Neutrophil (primary cell): ENCODE results near the gene C1QTNF1.

Source experiments
- H3K27ac ChIP-seq: fragments of 200-600 bp; sonication (generic); 2 replicates; pipeline ENCODE4 v1.5.1; 2016; ENCODE audit warnings: mild to moderate bottlenecking, moderate library complexity
- H3K27me3 ChIP-seq: fragments of 200-600 bp; sonication (generic); 2 replicates; pipeline ENCODE4 v1.6.0; 2016; ENCODE audit warnings: mild to moderate bottlenecking
- H3K36me3 ChIP-seq: fragments of 200-600 bp; sonication (generic); 2 replicates; pipeline ENCODE4 v1.5.1; 2017
- H3K4me1 ChIP-seq, 2 experiments: fragments of 200-600 bp in 1 of 2; sonication (generic) in 1 of 2; 1 replicate in 1 of 2; 2 replicates in 1 of 2; pipeline versions ENCODE4 v1.5.1 to v1.6.1; 2013 to 2016; ENCODE audit warnings: low read depth in 1 of 2, low read length in 1 of 2, mild to moderate bottlenecking in 1 of 2, moderate library complexity in 1 of 2; ENCODE audit not compliant: control insufficient read depth in 1 of 2, insufficient read depth in 1 of 2
- H3K4me3 ChIP-seq, 2 experiments: fragments of 200-600 bp in 1 of 2; sonication (generic) in 1 of 2; 1 replicate in 1 of 2; 2 replicates in 1 of 2; pipeline ENCODE4 v1.5.1; 2013 to 2016; ENCODE audit warnings: low read depth in 1 of 2, low read length in 1 of 2, mild to moderate bottlenecking in 1 of 2, moderate library complexity in 1 of 2
- H3K9me3 ChIP-seq: fragments of 200-600 bp; sonication (generic); 2 replicates; pipeline ENCODE4 v1.5.1; 2016
- CTCF ChIP-seq: fragments of 200-600 bp; sonication (generic); IDR thresholded peaks from 2 replicates; pipeline ENCODE4 v1.5.1; 2016; ENCODE audit warnings: antibody characterized with exemption

C1QTNF1 gene

GRCh38 chr17:79042421-79043190, 18.6 kb downstream of the C1QTNF1 start:
- H3K36me3 ChIP-seq, result no peaks in the 10 kb centered on the region
- no peak overlapping the region for H3K27ac ChIP-seq
- TF ChIP-seq CTCF, result peak; percentile 86

GRCh38 chr17:79043191-79043930, 19.4 kb downstream of the C1QTNF1 start:
- Histone ChIP-seq H3K4me3 (no peak overlapping the region), H3K27ac (no peak overlapping the region), H3K27me3 (peaks cover 35% of the 10 kb centered on the region), H3K9me3 (no peaks in the 10 kb centered on the region), H3K36me3 (no peaks in the 10 kb centered on the region), H3K4me1 (no peaks in the 10 kb centered on the region)
- no peak for TF ChIP-seq CTCF

More at GRCh38 chr17:79042421-79043190, 18.6 kb downstream of the C1QTNF1 start:
- H3K27me3 ChIP-seq, result peaks cover 40% of the 10 kb centered on the region
- H3K4me1 ChIP-seq, result no peaks in the 10 kb centered on the region
- no peak overlapping the region for H3K4me3 ChIP-seq
- no peaks in the 10 kb centered on the region for H3K9me3 ChIP-seq

GRCh38 chr17:79043931-79044320, 20.0 kb downstream of the C1QTNF1 start:
- Histone ChIP-seq H3K4me3 (no peak overlapping the region), H3K4me1 (no peaks in the 10 kb centered on the region), H3K9me3 (no peaks in the 10 kb centered on the region), H3K27ac (no peak overlapping the region), H3K36me3 (no peaks in the 10 kb centered on the region), H3K27me3 (peaks cover 30% of the 10 kb centered on the region)
- no peak for TF ChIP-seq CTCF

- Histone ChIP-seq H3K4me3 (no peak overlapping the region), H3K9me3 (no peaks in the 10 kb centered on the region), H3K27me3 (peaks cover 26% of the 10 kb centered on the region), H3K36me3 (no peaks in the 10 kb centered on the region), H3K27ac (no peak overlapping the region), H3K4me1 (no peaks in the 10 kb centered on the region)
- no peak for TF ChIP-seq CTCF
These were observed 20.5 kb downstream of the C1QTNF1 start for GRCh38 chr17:79044462-79044861.

- H3K27me3 ChIP-seq, result peaks cover 30% of the 10 kb centered on the region
These were observed 21.2 kb downstream of the C1QTNF1 start for GRCh38 chr17:79045001-79045729.

More at GRCh38 chr17:79045001-79045729, 21.2 kb downstream of the C1QTNF1 start:
- Histone ChIP-seq H3K4me3 (no peak overlapping the region), H3K9me3 (no peaks in the 10 kb centered on the region), H3K27ac (no peak overlapping the region), H3K4me1 (no peaks in the 10 kb centered on the region), H3K36me3 (no peaks in the 10 kb centered on the region)
- TF ChIP-seq CTCF, result no peak
